ENCODE measurements around the gene FEN1.

FEN1 gene

GRCh38 chr11:61841636-61842527, 49.2 kb downstream of the FEN1 start:
- in situ Hi-C loops (cut with HindIII; ENCODE audit: low pct_unique_long_range_greater_than_20kb, low sequenced_read_pairs) = no loop called here
- no peak for DNase-seq (ENCODE audit: low read depth in 1 of 2, low spot score in 1 of 2)
- no peak for TF ChIP-seq JUND (IDR thresholded peaks at IDR 0.05; ENCODE audit: low read depth)

- in situ Hi-C loops (cut with HindIII; ENCODE audit: low pct_unique_long_range_greater_than_20kb, low sequenced_read_pairs) = no loop called here
- no peak for TF ChIP-seq JUND (IDR thresholded peaks at IDR 0.05; ENCODE audit: low read depth)
- no peak for DNase-seq (ENCODE audit: low read depth in 1 of 2, low spot score in 1 of 2)
These were observed 49.8 kb downstream of the FEN1 start for GRCh38 chr11:61842528-61842820.

- DNase-seq (ENCODE audit: low read depth in 1 of 2, low spot score in 1 of 2) = no peak
- in situ Hi-C loops (cut with HindIII; ENCODE audit: low pct_unique_long_range_greater_than_20kb, low sequenced_read_pairs) = no loop called here
- no peak for TF ChIP-seq JUND (IDR thresholded peaks at IDR 0.05; ENCODE audit: low read depth)
These were observed 52.3 kb downstream of the FEN1 start for GRCh38 chr11:61844909-61845565.

- in situ Hi-C loops (cut with HindIII; ENCODE audit: low pct_unique_long_range_greater_than_20kb, low sequenced_read_pairs) = no loop called here
- no peak for TF ChIP-seq JUND (IDR thresholded peaks at IDR 0.05; ENCODE audit: low read depth)
- DNase-seq (ENCODE audit: low read depth in 1 of 2, low spot score in 1 of 2) = no peak
These were observed 53.8 kb downstream of the FEN1 start for GRCh38 chr11:61846362-61847020.

Data from T47D (cell line).